ENCODE results near the gene ELP1. TPM values are rescaled to one million over a fixed set of nuclear protein-coding genes. Genes with fewer than 3 reads are reported as not detected.

The ELP1 gene, protein sequence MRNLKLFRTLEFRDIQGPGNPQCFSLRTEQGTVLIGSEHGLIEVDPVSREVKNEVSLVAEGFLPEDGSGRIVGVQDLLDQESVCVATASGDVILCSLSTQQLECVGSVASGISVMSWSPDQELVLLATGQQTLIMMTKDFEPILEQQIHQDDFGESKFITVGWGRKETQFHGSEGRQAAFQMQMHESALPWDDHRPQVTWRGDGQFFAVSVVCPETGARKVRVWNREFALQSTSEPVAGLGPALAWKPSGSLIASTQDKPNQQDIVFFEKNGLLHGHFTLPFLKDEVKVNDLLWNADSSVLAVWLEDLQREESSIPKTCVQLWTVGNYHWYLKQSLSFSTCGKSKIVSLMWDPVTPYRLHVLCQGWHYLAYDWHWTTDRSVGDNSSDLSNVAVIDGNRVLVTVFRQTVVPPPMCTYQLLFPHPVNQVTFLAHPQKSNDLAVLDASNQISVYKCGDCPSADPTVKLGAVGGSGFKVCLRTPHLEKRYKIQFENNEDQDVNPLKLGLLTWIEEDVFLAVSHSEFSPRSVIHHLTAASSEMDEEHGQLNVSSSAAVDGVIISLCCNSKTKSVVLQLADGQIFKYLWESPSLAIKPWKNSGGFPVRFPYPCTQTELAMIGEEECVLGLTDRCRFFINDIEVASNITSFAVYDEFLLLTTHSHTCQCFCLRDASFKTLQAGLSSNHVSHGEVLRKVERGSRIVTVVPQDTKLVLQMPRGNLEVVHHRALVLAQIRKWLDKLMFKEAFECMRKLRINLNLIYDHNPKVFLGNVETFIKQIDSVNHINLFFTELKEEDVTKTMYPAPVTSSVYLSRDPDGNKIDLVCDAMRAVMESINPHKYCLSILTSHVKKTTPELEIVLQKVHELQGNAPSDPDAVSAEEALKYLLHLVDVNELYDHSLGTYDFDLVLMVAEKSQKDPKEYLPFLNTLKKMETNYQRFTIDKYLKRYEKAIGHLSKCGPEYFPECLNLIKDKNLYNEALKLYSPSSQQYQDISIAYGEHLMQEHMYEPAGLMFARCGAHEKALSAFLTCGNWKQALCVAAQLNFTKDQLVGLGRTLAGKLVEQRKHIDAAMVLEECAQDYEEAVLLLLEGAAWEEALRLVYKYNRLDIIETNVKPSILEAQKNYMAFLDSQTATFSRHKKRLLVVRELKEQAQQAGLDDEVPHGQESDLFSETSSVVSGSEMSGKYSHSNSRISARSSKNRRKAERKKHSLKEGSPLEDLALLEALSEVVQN (N-terminal part only)
- 10 to 100 TPM; 21.6 to 61.4 (median 25.7) TPM for total RNA-seq

DNA sequence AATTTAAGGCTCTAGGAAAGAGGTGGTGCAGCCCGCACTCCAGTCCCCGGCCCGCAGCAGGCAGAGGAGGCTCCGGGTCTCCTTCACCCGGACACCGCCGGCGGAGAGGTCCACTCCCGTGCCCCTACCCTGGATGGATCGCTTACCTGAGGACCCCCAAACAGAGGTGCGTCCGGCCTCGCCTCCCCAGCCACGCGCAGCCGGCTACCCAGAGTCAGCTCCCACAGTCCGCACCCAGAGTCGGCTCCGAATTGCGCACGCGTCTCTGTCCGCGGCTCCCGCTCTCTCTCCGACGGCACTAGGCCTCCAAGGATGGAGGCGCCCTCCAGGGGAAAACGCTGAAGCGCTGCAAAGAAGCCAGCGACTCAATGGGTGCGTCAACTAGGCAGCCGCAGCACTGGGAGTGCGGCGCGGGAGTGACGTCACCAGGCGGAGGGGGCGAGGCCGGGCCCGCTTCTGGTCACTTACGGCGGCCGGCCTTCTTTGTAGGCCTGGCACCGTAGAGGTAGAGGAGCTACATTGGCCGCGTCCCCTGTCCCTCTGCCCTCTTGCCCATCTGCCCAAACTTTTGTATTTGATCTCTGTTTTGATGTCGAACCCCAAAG lies at the start of gene ELP1:
TSS of gene ELP1 (minus strand) at position 407 of the 605 bp plus-strand sequence. CDS start 2,978 bp downstream, outside the sequence.
- DNase-seq (ENCODE audit: low spot score in 2 of 2): peak; percentile 78 to 83
- 0% methylated on average over 40 of the region's 48 CpGs; no CpG with 5 or more reads in 1 of the 2 donors for WGBS, 2 donors
- Histone ChIP-seq H3K4me3 (peak within 1 kb of the TSS; percentile 76 to 95 (median 88)), H3K9me3 (no peaks in the 10 kb centered on the region), H3K27me3 (no peaks in the 10 kb centered on the region), H3K36me3 (peaks cover 0 to 17% (median 0%) of the 10 kb centered on the region in 3 donors), H3K27ac (peak within 1 kb of the TSS; percentile 90 to 95 (median 94)), H3K4me1 (peaks cover 0 to 43% (median 15%) of the 10 kb centered on the region in 4 donors)
- TF ChIP-seq POLR2A (IDR thresholded peaks at IDR 0.05) (peak; percentile 31 to 61), EP300 (IDR thresholded peaks at IDR 0.05) (peak in 1 of 2 donors; percentile 88)
- TF ChIP-seq, protein P1, sequence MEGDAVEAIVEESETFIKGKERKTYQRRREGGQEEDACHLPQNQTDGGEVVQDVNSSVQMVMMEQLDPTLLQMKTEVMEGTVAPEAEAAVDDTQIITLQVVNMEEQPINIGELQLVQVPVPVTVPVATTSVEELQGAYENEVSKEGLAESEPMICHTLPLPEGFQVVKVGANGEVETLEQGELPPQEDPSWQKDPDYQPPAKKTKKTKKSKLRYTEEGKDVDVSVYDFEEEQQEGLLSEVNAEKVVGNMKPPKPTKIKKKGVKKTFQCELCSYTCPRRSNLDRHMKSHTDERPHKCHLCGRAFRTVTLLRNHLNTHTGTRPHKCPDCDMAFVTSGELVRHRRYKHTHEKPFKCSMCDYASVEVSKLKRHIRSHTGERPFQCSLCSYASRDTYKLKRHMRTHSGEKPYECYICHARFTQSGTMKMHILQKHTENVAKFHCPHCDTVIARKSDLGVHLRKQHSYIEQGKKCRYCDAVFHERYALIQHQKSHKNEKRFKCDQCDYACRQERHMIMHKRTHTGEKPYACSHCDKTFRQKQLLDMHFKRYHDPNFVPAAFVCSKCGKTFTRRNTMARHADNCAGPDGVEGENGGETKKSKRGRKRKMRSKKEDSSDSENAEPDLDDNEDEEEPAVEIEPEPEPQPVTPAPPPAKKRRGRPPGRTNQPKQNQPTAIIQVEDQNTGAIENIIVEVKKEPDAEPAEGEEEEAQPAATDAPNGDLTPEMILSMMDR (IDR thresholded peaks at IDR 0.05): peak in 3 of 5 experiments; percentile 6 to 20 (median 15)

DNA sequence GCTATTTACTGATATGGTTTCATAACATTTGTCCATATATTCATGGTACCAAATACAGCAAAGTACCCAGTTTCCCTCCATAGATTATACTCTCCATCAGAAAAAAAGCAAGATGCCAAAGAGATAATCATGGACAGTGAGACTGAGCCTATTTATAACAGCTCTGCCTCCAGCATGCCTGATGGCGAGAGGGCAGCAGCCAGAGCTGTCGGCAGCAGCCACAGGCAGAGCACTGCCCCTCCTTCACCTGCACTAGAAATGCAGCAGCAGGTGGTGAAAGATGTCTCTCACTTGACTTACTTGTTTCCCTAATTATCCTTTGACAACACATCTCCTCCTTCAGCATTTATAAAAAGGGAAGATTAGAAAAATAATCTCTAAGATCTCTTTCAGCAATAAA lies 47.0 kb upstream of the ELP1 start:
- H3K9me3 ChIP-seq: no peaks in the 10 kb centered on the region
- peaks cover 0 to 5% (median 0%) of the 10 kb centered on the region in 4 donors for H3K4me1 ChIP-seq
- H3K4me3 ChIP-seq: no peak overlapping the region
- peaks cover 0 to 41% (median 0%) of the 10 kb centered on the region in 3 donors for H3K36me3 ChIP-seq
- TF ChIP-seq, protein P1 (IDR thresholded peaks at IDR 0.05): no peak
- TF ChIP-seq POLR2A (IDR thresholded peaks at IDR 0.05): no peak
- TF ChIP-seq EP300 (IDR thresholded peaks at IDR 0.05): no peak
- 83 to 92% methylated on average over 2 of the region's 2 CpGs for WGBS, 2 donors
- DNase-seq (ENCODE audit: low spot score in 2 of 2): no peak
- H3K27ac ChIP-seq: no peak overlapping the region
- H3K27me3 ChIP-seq: no peaks in the 10 kb centered on the region

DNA sequence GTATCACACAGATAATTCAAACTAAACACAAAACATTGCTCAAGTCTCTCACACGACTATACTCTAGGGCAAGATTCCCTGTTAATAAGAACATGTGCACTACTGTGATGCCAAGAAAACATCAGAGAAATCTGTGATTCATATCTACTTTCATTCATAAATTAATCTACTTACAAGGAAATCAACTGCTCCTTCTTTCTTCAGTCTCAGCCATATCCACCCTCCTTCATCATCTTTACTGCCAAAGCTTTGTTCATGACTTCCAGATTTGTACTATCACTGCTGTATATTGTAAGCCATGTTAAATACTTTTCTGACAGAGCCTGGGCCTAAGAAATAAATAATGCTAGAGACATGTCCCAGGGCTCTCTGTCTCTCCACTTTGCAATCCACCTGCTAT lies 44.3 kb upstream of the ELP1 start:
- TF ChIP-seq, protein P1 (IDR thresholded peaks at IDR 0.05): no peak
- no peak for TF ChIP-seq EP300 (IDR thresholded peaks at IDR 0.05)
- TF ChIP-seq POLR2A (IDR thresholded peaks at IDR 0.05): no peak
- no peak for DNase-seq (ENCODE audit: low spot score in 2 of 2)
- H3K4me3 ChIP-seq: no peak overlapping the region
- no peaks in the 10 kb centered on the region for H3K9me3 ChIP-seq
- no peak overlapping the region for H3K27ac ChIP-seq
- peaks cover 0 to 42% (median 0%) of the 10 kb centered on the region in 3 donors for H3K36me3 ChIP-seq
- H3K4me1 ChIP-seq: peaks cover 0 to 14% (median 8%) of the 10 kb centered on the region in 4 donors
- 26 to 39% methylated on average over 1 of the region's 1 CpG for WGBS, 2 donors
- H3K27me3 ChIP-seq: no peaks in the 10 kb centered on the region

DNA sequence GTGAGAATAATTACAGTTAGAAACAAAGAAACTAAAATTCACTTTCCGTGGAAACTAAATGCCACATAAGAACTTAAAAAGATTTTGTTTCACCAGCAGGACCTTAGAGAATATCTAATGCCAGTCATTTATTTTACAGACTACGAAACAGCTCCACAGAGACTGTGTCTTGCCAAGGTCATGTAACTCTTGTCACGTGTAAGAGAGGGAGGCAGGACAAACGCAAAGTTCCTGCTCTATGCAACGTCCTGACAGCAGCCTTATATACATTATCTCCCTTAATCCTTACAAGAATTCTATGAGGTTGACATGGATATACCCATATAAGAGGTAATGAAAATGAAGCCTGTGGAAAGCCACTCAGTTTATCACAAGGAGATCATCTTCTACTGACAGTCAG lies 40.0 kb upstream of the ELP1 start:
- no peak for DNase-seq (ENCODE audit: low spot score in 2 of 2)
- TF ChIP-seq, protein P1 (IDR thresholded peaks at IDR 0.05): no peak
- TF ChIP-seq EP300 (IDR thresholded peaks at IDR 0.05) (peak in 1 of 2 donors; percentile 17), POLR2A (IDR thresholded peaks at IDR 0.05) (no peak)
- H3K4me1 ChIP-seq: peaks cover 0 to 29% (median 12%) of the 10 kb centered on the region in 4 donors
- peaks cover 0 to 38% (median 0%) of the 10 kb centered on the region in 3 donors for H3K36me3 ChIP-seq
- H3K9me3 ChIP-seq: no peaks in the 10 kb centered on the region
- H3K27me3 ChIP-seq: no peaks in the 10 kb centered on the region
- H3K4me3 ChIP-seq: no peak overlapping the region
- H3K27ac ChIP-seq: peak overlapping the region in 2 of 4 donors; percentile 48 to 59
- 9 to 13% methylated on average over 5 of the region's 5 CpGs for WGBS, 2 donors
